ENCODE data around the gene BICC1. TPM values are rescaled to one million over a fixed set of nuclear protein-coding genes. Genes with fewer than 3 reads are reported as not detected.

Gene BICC1
- total and polyA plus RNA-seq, 2 of the 13 experiments (the other 11 are each of a cell fraction or from before 2014, with no cell fraction given), result 0.18 to 1.5 TPM

DNA sequence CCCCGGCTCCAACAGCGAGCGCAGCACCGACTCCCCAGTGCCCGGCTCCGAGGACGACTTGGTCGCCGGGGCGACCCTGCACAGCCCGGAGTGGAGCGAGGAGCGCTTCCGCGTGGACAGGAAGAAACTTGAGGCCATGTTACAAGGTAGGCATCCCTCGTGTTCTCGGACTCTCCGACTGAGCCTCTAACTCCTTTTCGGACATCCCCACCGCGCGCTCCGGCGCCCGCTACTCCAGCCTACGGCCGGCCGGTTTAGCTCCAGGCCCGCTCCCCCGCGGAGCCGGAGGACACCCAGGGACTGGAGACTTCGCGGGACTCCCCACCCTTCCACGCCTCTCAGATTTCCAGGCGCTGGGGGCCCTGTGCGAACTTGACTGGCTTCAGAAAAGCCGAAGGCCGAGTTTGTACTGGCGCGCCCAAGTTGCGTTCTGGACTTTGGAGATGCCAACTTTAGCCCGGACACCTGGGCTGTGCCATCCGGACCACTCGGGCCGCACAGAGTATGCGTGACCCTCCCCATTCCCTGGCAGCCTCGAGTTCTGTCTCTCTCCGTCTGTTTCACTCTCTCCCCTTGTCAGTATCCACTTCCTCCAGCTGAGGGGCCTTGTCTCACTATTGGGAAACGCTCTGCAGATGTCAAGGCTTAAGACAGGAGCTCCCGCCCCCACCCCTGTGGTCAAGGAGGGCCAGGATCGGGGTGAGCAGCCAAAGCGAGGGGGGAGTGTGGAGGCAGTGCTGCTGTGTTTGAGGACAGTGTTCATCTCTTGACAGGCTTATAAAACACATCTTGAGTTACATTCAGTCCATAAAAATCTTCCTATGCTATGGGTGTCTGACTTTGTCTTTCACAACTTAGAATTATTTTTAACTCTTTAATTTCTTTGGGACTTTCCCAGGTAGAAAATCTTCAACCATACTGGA lies 777 bp downstream of the BICC1 start (continued):
- TF ChIP-seq, protein P1, sequence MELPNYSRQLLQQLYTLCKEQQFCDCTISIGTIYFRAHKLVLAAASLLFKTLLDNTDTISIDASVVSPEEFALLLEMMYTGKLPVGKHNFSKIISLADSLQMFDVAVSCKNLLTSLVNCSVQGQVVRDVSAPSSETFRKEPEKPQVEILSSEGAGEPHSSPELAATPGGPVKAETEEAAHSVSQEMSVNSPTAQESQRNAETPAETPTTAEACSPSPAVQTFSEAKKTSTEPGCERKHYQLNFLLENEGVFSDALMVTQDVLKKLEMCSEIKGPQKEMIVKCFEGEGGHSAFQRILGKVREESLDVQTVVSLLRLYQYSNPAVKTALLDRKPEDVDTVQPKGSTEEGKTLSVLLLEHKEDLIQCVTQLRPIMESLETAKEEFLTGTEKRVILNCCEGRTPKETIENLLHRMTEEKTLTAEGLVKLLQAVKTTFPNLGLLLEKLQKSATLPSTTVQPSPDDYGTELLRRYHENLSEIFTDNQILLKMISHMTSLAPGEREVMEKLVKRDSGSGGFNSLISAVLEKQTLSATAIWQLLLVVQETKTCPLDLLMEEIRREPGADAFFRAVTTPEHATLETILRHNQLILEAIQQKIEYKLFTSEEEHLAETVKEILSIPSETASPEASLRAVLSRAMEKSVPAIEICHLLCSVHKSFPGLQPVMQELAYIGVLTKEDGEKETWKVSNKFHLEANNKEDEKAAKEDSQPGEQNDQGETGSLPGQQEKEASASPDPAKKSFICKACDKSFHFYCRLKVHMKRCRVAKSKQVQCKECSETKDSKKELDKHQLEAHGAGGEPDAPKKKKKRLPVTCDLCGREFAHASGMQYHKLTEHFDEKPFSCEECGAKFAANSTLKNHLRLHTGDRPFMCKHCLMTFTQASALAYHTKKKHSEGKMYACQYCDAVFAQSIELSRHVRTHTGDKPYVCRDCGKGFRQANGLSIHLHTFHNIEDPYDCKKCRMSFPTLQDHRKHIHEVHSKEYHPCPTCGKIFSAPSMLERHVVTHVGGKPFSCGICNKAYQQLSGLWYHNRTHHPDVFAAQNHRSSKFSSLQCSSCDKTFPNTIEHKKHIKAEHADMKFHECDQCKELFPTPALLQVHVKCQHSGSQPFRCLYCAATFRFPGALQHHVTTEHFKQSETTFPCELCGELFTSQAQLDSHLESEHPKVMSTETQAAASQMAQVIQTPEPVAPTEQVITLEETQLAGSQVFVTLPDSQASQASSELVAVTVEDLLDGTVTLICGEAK (IDR thresholded peaks at IDR 0.05), result no peak
- TF ChIP-seq, protein P1 (CRISPR knock-in tag; IDR thresholded peaks at IDR 0.05), result no peak
- TF ChIP-seq ZNF547 (CRISPR knock-in tag; IDR thresholded peaks at IDR 0.05) (no peak), ZNF883 (CRISPR knock-in tag; IDR thresholded peaks at IDR 0.05; ENCODE audit: not compliant biosample characterization) (no peak), ZNF570 (CRISPR knock-in tag; IDR thresholded peaks at IDR 0.05; ENCODE audit: borderline replicate concordance) (no peak), SKI (IDR thresholded peaks at IDR 0.05; ENCODE audit: partially characterized antibody) (no peak), ZNF589 (CRISPR knock-in tag; conservative IDR thresholded peaks at IDR 0.05) (no peak), ZEB1 (IDR thresholded peaks at IDR 0.05; ENCODE audit: insufficient replicate concordance, low read depth) (no peak), ZFAT (CRISPR knock-in tag; conservative IDR thresholded peaks at IDR 0.05) (no peak), YY1 (IDR thresholded peaks at IDR 0.05; ENCODE audit: insufficient read depth, insufficient replicate concordance, low read depth, low read length) (no peak), SOX6 (IDR thresholded peaks at IDR 0.05) (no peak), SOX6 (CRISPR knock-in tag; IDR thresholded peaks at IDR 0.05) (0 out of 2 replicates have a peak, but pooled peaks have one; percentile 11)
- TF ChIP-seq, protein P2, sequence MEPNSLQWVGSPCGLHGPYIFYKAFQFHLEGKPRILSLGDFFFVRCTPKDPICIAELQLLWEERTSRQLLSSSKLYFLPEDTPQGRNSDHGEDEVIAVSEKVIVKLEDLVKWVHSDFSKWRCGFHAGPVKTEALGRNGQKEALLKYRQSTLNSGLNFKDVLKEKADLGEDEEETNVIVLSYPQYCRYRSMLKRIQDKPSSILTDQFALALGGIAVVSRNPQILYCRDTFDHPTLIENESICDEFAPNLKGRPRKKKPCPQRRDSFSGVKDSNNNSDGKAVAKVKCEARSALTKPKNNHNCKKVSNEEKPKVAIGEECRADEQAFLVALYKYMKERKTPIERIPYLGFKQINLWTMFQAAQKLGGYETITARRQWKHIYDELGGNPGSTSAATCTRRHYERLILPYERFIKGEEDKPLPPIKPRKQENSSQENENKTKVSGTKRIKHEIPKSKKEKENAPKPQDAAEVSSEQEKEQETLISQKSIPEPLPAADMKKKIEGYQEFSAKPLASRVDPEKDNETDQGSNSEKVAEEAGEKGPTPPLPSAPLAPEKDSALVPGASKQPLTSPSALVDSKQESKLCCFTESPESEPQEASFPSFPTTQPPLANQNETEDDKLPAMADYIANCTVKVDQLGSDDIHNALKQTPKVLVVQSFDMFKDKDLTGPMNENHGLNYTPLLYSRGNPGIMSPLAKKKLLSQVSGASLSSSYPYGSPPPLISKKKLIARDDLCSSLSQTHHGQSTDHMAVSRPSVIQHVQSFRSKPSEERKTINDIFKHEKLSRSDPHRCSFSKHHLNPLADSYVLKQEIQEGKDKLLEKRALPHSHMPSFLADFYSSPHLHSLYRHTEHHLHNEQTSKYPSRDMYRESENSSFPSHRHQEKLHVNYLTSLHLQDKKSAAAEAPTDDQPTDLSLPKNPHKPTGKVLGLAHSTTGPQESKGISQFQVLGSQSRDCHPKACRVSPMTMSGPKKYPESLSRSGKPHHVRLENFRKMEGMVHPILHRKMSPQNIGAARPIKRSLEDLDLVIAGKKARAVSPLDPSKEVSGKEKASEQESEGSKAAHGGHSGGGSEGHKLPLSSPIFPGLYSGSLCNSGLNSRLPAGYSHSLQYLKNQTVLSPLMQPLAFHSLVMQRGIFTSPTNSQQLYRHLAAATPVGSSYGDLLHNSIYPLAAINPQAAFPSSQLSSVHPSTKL (CRISPR knock-in tag; IDR thresholded peaks at IDR 0.05), result no peak
- TF ChIP-seq, protein P3, sequence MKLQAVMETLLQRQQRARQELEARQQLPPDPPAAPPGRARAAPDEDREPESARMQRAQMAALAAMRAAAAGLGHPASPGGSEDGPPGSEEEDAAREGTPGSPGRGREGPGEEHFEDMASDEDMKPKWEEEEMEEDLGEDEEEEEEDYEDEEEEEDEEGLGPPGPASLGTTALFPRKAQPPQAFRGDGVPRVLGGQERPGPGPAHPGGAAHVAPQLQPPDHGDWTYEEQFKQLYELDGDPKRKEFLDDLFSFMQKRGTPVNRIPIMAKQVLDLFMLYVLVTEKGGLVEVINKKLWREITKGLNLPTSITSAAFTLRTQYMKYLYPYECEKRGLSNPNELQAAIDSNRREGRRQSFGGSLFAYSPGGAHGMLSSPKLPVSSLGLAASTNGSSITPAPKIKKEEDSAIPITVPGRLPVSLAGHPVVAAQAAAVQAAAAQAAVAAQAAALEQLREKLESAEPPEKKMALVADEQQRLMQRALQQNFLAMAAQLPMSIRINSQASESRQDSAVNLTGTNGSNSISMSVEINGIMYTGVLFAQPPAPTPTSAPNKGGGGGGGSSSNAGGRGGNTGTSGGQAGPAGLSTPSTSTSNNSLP (IDR thresholded peaks at IDR 0.05; ENCODE audit: low read depth, low read length), result no peak
